Measurements from ENCODE around the gene ADCY2.
A peak's percentile ranks its signal among the peaks of the same experiment; 100 is the strongest.

The ADCY2 gene

GRCh38 chr5:7754490-7754889 lies 358.6 kb downstream of the ADCY2 start:
- no peak for DNase-seq

- peak; percentile 7 for DNase-seq
These were observed 359.2 kb downstream of the ADCY2 start for GRCh38 chr5:7754997-7755596.

- DNase-seq: no peak
These were observed 360.0 kb downstream of the ADCY2 start for GRCh38 chr5:7755958-7756357.

GRCh38 chr5:7756453-7756852 lies 360.5 kb downstream of the ADCY2 start:
- DNase-seq: no peak

GRCh38 chr5:7759257-7759871 lies 363.4 kb downstream of the ADCY2 start:
- DNase-seq: no peak

- DNase-seq: no peak
These were observed 364.1 kb downstream of the ADCY2 start for GRCh38 chr5:7759951-7760580.

GRCh38 chr5:7762267-7762666 lies 366.3 kb downstream of the ADCY2 start:
- no peak for DNase-seq

- no peak for DNase-seq
These were observed 367.7 kb downstream of the ADCY2 start for GRCh38 chr5:7763621-7764072.

GRCh38 chr5:7764452-7764851 lies 368.5 kb downstream of the ADCY2 start:
- DNase-seq: no peak

- no peak for DNase-seq
These were observed 374.5 kb downstream of the ADCY2 start for GRCh38 chr5:7770436-7770835.

GRCh38 chr5:7772141-7772540 lies 376.2 kb downstream of the ADCY2 start:
- DNase-seq: no peak

- no peak for DNase-seq
These were observed 377.2 kb downstream of the ADCY2 start for GRCh38 chr5:7773178-7773577.

GRCh38 chr5:7776442-7776841 lies 380.5 kb downstream of the ADCY2 start:
- DNase-seq: no peak

- peak; percentile 19 for DNase-seq
These were observed 383.4 kb downstream of the ADCY2 start for GRCh38 chr5:7779019-7780005.

- DNase-seq: no peak
These were observed 386.0 kb downstream of the ADCY2 start for GRCh38 chr5:7781899-7782298.

GRCh38 chr5:7784683-7785380 lies 388.9 kb downstream of the ADCY2 start:
- no peak for DNase-seq

GRCh38 chr5:7787770-7788169 lies 391.8 kb downstream of the ADCY2 start:
- no peak for DNase-seq

GRCh38 chr5:7789567-7789966 lies 393.6 kb downstream of the ADCY2 start:
- DNase-seq: no peak

GRCh38 chr5:7793895-7794294 lies 398.0 kb downstream of the ADCY2 start:
- DNase-seq: no peak

- DNase-seq: no peak
These were observed 398.4 kb downstream of the ADCY2 start for GRCh38 chr5:7794311-7794710.

GRCh38 chr5:7794823-7795222 lies 398.9 kb downstream of the ADCY2 start:
- DNase-seq: no peak

- no peak for DNase-seq
These were observed 399.4 kb downstream of the ADCY2 start for GRCh38 chr5:7795306-7795705.

All from CD4-positive, alpha-beta T cell treated with Interleukin-10 for 1 hour (primary cell).